Mesenteric fat pad (tissue), 1 donor: ENCODE data around the gene ZFYVE21. TPM values are rescaled to one million over a fixed set of nuclear protein-coding genes. Genes with fewer than 3 reads are reported as not detected.

Source experiments
- DNase-seq: peaks from one replicate; pipeline ENCODE4 v3.0.0-alpha.2; 2020; ENCODE audit warnings: low spot score
- total RNA-seq: library from RNA; stranded (reverse); fragmentation: NEBNext Ultra II Directional; extraction: Animal tissue kit (Norgen Biotek cat#: 25700); gene quantifications from one replicate; pipeline ENCODE4 v1.2.1, GENCODE V29; 2021
- donor health status: DM: yes; HTN: yes; CAD: no.

Gene ZFYVE21
- total RNA-seq, 1 donor from 2014 or later, result 57.4 TPM

DNA sequence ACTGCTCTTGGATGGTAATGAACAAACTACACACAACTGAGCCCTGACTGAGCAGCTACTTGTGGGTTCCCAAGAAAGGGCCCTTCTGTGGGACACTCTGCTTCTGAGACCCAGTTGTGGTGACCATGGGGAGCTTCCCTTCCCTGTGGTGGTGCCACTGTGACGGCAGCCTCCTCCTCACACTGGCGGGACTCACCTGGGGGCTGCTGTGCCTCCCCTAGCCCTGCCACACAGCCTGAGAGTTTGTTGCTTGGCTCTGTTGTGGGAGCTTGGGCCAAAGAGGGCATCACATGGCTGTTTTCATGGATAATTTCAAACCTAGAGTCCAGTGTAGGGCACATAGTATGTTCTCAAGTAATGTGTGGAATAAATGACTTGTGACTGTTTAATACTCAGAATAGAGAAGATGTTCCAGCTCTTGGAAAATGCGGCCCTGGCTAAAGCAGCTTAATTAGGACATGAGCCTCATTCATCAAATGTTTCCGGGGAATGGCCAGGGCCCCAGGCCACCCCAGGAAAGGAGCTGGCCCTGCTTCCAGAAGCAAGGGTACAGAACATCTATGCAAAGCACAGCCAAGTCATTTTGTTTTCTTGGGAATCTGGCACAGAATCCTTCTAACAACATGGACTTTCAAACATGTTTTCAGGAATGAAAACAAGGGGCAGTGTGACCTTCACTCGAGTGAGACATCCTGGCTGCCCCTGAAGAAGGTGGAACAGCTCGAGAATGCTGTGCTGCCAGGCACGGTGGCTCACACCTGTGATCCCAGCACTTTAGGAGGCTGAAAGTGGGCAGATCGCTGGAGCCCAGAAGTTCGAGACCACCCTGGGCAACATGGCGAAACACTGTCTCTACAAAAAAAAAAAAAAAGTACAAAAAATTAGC, 21.2 kb downstream of the ZFYVE21 start:
- no peak for DNase-seq

DNA sequence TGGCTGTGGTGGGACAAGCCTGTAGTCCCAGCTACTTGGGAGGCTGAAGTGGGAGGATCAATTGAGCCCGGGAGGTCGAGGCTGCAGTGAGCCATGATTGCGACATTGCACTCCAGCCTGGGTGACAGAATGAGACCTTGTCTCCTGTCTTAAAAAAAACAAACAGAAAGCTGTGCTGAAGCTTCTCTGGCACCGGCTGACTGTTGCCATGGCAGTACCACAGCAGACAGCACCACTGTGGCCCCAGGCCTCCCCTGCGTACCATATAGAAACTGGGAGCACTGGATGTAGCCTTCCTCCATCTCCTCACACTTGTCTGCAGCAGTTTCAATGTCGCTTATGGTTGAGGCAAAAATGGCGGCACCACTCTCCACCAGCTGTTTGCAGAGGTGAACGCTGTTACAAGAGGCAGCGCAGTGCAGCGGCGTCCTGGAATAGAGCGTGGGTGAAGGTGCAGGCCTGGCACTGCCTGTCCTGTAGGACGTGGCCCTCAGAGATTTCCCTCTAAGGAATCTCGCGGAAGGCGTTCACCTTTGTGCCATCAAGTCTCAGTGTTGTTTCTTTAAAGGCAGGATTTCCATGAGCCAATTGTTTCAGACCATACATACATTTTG, 21.9 kb downstream of the ZFYVE21 start:
- peak; percentile 62 for DNase-seq

DNA sequence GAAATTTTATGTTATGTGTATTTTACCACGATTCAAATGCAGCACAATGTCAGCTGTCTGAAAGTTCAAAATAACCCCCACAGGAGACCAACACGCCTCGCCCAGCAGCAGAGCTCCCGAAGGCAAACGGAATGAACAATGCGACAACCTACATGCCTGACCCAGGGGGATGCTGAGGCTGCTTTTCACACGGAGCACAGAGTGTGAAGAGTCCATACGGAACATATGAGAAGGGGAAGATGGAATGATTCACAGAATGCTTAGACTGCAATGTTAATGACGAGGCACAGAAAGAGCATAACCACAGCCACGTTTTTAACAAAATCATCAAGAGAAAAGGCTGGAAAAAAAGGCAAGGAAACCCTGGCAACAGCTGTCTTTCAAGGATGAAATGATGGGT, 22.6 kb downstream of the ZFYVE21 start:
- peak; percentile 16 for DNase-seq

DNA sequence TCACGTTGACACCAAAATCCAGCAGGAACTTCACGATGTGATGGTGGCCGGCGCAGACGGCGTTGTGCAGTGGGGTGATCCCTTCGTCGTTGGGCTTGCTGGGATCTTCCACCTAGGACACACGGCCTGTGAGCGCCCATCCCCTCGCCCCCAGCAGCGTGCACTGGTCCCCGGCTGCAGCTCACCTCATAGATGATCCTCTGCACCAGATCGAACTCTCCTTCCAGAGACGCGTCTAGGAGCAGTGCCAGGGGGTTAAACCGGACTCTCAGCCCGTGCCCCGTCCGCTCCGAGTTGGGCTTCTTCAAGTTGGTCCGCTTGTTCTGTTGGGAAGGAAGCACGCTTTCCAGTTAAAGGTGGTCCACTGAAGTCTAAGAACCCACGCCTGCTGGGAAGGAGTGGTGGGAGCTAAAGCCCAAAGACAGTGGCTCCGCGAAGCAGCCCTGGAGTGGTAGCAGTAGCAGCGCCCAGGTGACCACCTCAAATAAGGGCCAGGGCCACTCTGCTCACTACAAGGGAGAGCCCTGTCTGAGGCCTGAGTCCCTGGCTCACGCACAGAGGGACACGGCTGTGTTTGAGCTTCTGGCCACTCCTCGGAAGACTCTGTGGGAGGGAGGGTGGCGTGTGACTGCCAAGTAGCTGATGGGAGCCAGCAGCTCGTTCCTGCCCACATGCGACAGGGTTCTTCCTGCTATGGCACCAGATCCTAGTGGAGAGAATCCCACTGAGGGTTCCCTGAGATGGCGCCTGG, 23.3 kb downstream of the ZFYVE21 start:
- DNase-seq, result peak; percentile 83

DNA sequence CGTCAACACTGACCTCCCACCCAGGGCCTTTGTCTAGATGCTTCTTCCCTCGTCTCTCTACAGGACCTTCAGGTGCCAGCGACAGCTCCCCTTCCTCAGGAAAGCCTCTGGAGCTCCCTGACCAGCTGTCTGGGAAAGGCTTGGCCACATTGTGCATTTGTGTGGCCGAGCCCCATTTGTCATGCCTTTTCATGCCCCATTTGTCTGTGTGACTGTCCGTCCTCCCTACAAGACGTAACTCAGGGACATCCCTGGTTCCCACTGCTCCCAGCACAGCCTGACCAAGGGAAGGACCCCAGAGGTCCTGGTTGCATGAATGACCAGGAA, 23.8 kb downstream of the ZFYVE21 start:
- no peak for DNase-seq

DNA sequence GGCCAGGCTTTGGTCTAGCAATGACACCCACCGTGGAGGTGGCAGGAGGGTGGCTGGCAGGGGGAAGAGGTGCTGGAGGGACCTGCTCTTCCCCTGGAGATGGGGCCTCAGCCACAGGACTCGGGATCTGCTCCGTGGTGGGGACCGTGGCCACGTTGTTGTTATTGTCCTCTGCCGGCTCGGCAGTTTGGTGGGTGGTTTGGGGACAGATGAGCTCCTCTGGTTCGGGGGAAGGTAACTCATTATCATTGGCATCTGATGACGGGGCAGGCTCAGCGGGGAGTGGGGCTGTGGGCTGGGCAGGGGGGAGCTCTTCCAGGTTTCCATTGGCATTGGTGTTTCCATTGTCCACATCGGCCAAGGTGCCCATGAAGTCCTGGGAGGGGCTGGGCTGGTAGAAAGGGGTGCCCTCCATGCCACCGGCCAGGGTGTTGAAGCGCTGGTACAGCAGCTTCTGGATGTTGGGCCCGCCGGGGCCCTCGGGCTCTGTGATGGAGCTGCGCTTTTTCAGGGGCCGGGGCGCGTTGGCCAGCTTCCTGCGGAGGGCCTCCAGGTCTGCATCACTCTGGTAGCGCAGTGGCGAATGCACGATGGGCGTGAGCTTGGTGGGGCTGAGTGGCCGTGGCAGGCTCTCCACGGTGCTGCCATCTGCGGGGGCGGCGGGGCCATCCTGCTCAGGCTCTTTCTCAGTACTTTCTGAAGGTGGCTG, 24.3 kb downstream of the ZFYVE21 start:
- DNase-seq, result peak; percentile 83

DNA sequence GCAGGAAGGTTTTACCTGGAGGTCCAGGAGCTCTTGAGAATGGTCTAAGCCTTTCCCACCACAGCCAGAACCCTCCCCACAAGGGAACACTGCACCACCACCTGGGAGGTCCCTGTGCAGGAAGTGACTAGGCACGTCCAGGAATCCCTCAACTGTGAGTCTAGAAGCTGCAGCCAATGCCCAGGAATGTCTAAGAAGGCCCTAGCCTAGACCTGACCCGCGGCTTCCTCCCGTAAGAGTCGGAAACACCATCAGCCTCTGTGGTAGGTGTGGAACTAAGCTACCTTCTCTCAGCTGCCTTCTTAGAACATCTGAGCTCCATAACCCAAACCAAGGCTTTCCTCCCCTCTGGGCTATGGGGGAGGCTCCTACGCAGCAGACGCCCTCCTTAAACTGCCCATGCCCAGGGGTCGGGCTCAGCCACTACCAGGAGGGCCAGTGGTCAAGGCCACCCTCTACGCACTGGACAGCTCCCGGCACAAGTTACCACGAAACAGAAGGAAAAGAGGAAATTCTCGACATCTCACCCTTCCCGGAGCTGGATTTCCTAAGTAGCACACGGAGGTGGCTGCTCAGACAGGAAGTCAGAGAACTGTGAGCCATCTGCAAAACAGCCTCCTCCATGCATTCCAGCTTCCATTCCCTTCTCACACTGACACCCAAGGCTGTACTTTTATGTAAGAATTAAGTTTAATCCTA, 25.5 kb downstream of the ZFYVE21 start:
- DNase-seq, result peak; percentile 71

DNA sequence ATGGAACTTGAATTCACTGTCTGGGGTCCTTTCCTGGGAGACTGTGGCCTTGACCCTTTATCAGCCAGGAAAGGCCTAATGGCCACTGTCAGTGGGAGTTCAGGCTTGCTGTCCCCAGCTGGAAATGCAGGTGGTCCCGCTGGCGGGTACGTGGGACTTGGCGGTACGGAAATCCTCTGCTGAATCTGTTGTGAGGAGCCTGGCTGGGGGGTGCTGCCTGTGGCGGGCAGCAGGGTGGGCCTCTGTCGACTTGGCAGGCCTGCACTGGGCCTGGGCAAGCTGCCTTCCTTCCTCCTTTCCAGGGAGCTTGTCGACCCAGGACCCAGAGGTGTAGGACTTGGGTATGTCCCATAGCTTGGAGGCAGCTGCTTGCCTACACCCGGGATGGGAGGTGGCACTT, 26.3 kb downstream of the ZFYVE21 start:
- peak; percentile 65 for DNase-seq

DNA sequence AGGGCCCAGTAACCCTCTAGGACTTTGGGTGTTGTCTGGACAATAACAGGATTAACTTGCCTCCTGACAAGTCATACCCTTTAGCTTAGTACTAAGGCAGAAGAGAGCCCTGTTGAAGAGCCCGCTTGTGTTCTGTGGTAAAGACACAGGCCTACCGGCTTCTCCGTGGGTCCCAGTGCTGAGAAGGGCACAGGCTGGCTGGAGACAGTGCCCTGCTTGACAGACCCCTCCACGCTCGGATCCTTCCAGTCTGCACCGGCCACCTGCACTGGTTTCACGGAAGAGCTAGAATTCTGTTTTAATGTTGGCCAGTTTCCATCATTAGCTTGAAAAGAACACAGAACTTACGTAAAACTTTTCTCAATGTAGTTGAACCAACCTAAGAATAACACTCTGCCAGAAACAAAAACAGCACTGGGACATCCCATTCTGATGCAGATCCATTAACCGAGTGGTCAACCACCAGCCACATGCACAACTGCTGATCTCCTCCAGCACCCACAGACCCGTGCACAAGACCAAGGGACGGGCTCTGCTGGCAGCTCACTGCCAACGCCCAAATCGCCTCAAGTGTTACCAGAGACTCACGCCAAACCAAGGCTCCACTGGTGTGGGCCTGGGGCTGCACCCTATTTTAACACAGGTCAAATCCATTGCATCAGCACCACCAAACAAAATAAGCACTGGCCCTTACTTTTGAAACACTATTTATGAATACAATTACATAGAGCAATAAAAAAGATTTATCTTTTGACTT, 27.1 kb downstream of the ZFYVE21 start:
- peak; percentile 51 for DNase-seq

DNA sequence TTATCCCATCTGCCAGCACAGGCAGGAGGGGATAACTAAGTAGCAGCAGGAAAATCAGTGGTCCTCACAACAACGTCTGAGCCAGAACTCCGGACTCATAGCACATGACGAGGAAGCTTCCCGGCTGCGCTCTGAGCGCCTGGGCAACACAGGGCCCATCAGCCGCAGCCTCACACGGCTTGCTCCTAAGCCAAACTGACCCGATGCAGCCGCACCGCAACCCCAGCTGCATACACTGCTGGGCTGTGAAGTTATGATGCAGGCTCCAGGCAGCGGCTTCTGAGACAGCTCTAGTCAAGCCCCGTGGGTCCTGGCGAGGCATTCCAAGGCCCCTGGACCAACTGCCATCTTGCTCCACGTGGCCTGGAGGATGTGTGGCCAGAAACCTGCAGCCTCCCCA, 28.1 kb downstream of the ZFYVE21 start:
- DNase-seq, result peak; percentile 81

DNA sequence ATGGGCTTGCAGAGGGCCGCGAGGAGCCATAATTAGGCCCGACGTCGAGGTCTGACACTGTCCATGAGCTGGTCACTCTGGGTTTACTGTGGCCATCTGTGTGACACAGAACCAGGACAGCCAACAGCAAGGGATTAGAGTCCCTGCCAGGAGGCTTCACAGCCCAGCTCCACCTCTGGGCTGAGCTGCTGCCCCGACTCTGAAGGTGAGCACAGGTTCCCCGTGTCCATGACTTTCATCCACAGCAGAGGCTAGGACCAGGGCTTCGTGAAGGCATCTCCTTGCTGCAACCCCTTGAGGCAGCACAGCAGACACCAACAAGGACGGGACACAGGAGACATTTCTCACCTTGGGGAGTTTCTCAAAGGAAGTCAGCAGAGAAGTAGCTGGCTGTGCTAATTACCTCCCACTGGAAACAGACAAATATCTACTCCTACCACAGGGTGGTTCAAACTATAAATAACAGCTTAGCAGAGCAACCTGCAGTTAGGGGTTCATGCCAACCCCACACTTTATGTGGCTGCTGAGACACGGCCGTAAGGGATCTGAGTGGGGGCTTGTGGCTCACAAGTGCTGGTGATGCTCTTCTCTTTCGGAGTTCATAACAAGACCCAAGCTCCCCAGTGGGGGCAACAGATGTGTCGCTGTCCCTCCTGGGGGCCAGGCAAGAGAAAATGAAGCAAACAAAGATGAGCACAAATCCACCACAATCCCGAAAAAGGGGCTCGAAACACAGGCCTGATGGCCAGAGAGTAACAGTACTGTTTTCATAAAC, 29.2 kb downstream of the ZFYVE21 start:
- peak; percentile 75 for DNase-seq

DNA sequence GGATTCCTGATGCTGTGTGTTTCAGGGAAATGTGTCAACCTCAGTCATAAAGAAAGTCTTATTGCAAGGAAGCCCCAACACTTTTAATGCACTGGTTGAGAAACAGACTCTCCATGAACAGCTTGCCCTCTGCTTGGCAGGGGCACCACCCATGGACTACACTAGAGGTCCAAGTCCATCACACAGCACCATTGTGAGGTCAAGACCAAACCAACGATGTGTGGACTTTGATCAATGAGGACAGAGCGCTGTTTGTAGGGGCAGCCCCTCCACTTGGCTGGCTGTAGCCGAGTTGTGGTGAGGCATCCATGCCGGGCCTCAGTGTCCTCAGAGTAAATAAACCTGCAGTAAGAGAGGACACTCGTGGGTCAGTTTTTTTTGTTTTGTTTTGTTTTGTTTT, 29.8 kb downstream of the ZFYVE21 start:
- peak; percentile 39 for DNase-seq

DNA sequence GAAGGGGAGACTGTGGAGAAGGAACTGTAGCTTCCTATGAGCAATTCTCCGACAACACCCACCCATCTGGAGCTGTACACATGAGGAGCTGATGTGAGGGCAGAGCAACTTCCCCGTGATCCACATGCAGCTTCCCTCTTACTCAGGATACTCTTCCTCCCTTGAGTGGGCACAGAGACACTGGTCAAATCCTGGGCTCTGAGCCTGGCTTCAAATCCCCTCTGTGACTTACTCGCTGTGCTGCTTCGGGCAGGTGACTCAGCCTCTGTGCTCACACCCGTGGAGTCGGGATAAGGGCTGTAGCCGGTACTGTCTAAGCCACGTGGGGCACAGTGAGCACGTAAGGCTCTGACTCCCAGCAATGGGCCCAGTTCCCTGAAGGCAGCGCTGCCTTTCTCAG, 31.1 kb downstream of the ZFYVE21 start:
- DNase-seq, result peak; percentile 85

DNA sequence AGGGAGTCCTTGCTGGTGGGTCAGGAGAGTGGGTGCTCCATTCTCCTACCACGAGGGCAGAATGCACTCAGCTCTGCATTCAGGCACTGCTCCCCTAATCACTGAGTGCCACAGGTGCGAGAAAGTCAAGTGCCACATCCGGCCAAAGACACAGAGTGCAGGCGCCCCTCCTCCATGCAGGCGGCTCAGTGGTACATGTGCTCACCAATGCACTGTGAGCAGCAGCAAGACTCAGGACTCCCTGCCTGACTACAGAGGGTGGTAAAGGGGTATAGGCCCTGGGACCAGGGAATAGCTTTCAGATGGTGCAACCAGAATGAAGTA, 32.9 kb downstream of the ZFYVE21 start:
- DNase-seq, result peak; percentile 68

DNA sequence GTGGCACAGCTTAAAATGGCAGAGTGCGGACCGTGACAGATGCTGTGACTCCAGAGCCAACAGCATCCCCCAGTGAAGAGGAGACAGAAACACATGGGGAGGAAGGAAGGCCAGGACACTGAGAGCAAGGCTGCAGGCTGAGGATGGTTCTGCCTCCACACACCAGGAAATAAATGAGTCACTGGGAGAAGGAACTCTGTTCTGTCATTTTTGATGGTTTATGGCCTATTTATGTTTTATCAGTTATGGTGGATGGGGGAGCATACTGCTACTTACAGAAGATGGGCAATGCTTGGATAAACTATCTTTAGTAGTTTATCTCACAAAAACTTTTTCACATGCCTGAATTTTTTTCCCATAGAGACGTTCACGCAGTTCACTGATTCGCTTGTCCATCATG, 33.8 kb downstream of the ZFYVE21 start:
- peak; percentile 20 for DNase-seq

DNA sequence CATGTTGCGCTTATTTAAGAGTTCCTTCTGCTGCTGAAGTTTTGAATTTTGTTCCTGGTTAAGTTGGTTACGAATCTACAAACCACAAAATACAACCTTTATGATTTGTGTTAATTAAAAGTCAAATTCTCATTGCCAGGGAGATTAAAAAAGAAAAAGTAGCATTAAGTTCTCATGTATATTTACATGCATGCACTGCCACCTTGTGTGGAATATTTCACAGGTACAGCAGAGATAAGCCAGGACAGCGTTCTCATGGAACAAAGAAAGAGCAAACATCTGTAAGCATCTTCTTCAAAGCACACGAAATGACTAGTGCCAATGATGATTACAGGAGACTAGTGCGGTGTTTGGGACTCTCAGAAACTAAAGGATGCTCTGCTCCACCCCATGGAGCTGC, 34.2 kb downstream of the ZFYVE21 start:
- no peak for DNase-seq

DNA sequence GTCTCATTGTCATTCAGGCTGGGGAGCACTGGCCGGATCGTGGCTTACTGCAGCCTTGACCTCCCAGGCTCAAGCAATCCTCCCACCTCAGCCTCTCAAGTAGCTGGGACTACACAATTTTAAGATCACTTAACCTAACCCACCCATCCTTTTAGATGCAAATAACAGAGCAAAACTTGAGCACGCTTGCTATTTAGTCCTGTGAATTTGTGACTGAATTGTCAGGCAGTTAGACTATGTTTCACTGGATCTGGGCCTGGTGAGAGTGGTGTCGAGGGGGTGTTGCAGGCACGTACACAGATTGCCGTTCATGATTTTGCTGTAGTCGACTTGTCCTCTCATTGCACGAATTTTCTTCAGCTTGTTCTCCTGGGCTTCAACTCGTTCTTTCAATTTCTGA, 38.2 kb downstream of the ZFYVE21 start:
- DNase-seq, result no peak

DNA sequence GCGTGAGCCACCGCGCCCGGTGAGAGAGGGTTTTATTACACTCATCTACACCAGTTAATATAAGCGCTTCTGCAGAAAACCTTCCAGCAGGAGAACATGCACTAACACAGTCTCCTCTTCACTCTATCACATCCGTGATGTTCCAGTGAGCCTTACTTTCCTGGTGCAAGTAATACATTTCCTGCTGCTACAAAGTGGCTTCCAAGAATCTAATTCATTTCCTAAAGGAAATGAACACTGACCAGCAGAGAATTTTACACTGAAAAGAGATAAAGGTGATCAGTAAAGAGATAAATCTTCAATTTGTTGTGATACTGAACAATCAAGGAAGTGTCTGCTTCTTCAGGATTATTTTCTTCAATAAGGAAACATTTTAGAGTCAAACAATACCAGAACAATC, 39.5 kb downstream of the ZFYVE21 start:
- DNase-seq, result no peak

DNA sequence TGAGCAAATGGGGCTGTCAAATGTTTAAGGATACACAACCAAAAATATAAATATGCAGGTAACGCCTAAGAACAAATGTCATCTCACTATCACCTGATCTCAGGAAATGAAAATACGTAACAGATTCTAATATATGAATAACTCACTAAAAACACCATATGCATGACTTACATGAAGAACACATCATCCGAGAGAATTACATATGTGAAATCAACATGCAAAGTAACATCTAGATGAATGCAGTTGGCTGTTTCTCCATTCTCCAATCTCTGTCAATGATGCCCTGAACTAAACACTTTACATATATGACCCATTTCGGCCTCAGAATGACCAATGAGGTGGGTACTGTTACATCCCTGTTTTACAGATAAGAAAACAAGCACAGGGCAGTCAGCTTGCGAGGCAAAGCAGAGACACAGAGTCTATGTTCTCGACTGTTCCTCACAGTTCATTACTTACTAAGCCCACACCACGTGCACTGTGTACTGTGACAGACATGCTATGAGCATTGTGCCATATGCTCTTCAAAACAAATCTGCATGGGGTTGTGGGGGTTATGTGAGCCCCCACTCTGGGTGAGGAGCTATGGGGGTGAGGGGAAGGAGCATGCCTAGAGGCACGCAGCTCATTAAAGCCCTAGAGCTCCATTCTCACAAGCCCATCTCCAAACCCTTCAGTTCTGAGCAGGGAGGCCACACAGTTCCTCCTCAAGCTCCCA, 42.6 kb downstream of the ZFYVE21 start:
- peak; percentile 8 for DNase-seq
